SK-N-SH (cell line): ENCODE measurements around the gene XAB2. TPM values are rescaled to one million over a fixed set of nuclear protein-coding genes. Genes with fewer than 3 reads are reported as not detected.

ENCODE experiments used
- CTCF ChIA-PET: fragments of 300-600, 350-600 bp; formaldehyde crosslinking; extraction: SDS; loops from one replicate; lab custom pipeline; 2021; lab: Yijun Ruan, JAX
- POLR2A ChIA-PET: fragments of 350-600 bp; sonication (Branson Sonifier 250); formaldehyde crosslinking; extraction: SDS; loops from one replicate; lab custom pipeline; 2020; ENCODE audit warnings: antibody characterized with exemption, inconsistent platforms; lab: Yijun Ruan, JAX
- DNase-seq: peaks from one replicate; pipeline ENCODE4 v3.0.0; 2012
- H2AFZ ChIP-seq: fragments of 200-600 bp; sonication (generic); 2 replicates; pipeline ENCODE4 v1.8.1; 2016; ENCODE audit warnings: antibody characterized with exemption, mild to moderate bottlenecking, low read depth
- H3F3A ChIP-seq: fragments of 200-600 bp; sonication (generic); replicated peaks from 2 replicates; pipeline ENCODE3; 2016; ENCODE audit warnings: antibody characterized with exemption, mild to moderate bottlenecking; ENCODE audit not compliant: insufficient read depth
- H3K27ac ChIP-seq, 2 experiments: fragments of 200-500 bp in 1 of 2; fragments of 200-600 bp in 1 of 2; sonication (Bioruptor generic) in 1 of 2; sonication (generic), shearing (Covaris generic) in 1 of 2; 2 replicates each; pipeline versions ENCODE4 v1.5.1 to v1.6.1; 2014 to 2016; ENCODE audit warnings: low read depth in 2 of 2, inconsistent platforms in 1 of 2, low read length in 1 of 2, mild to moderate bottlenecking in 1 of 2, mixed read lengths in 1 of 2
- H3K27me3 ChIP-seq: fragments of 200-600 bp; sonication (generic), shearing (Covaris generic); 2 replicates; pipeline ENCODE4 v1.6.1; 2016; ENCODE audit warnings: mixed run types; ENCODE audit not compliant: insufficient read depth
- H3K36me3 ChIP-seq, 2 experiments: fragments of 200-500 bp in 1 of 2; fragments of 200-600 bp in 1 of 2; sonication (Bioruptor generic) in 1 of 2; sonication (generic) in 1 of 2; replicated peaks in 1 of 2; 2 replicates each; pipeline versions ENCODE3 to v1.5.1; 2014 to 2016; ENCODE audit warnings: low read length in 1 of 2, mild to moderate bottlenecking in 1 of 2; ENCODE audit not compliant: insufficient read depth in 2 of 2, control insufficient read depth in 1 of 2
- H3K4me1 ChIP-seq, 2 experiments: fragments of 200-500 bp in 1 of 2; fragments of 200-600 bp in 1 of 2; sonication (Bioruptor generic) in 1 of 2; sonication (generic), shearing (Covaris generic) in 1 of 2; 2 replicates each; pipeline versions ENCODE4 v1.5.1 to v1.6.1; 2014 to 2016; ENCODE audit warnings: low read depth in 1 of 2, low read length in 1 of 2, mixed run types in 1 of 2; ENCODE audit not compliant: insufficient read depth in 2 of 2, control insufficient read depth in 1 of 2
- H3K4me2 ChIP-seq: fragments of 200-600 bp; sonication (generic), shearing (Covaris generic); 2 replicates; pipeline ENCODE4 v1.6.1; 2017; ENCODE audit warnings: mixed run types
- H3K4me3 ChIP-seq, 2 experiments: fragments of 200-500 bp in 1 of 2; fragments of 200-600 bp in 1 of 2; sonication (Bioruptor generic) in 1 of 2; sonication (generic), shearing (Covaris generic) in 1 of 2; 2 replicates each; pipeline versions ENCODE4 v1.5.1 to v1.8.1; 2014 to 2016; ENCODE audit warnings: low read depth in 2 of 2, inconsistent platforms in 1 of 2, low read length in 1 of 2, mild to moderate bottlenecking in 1 of 2, mixed read lengths in 1 of 2, moderate library complexity in 1 of 2
- H3K79me2 ChIP-seq: fragments of 200-600 bp; sonication (generic); 2 replicates; pipeline ENCODE4 v1.8.1; 2017; ENCODE audit warnings: mild to moderate bottlenecking; ENCODE audit not compliant: insufficient read depth
- H3K9ac ChIP-seq: fragments of 200-600 bp; sonication (generic); 2 replicates; pipeline ENCODE4 v1.6.1; 2017; ENCODE audit warnings: mixed run types
- H3K9me2 ChIP-seq: fragments of 200-600 bp; sonication (generic); 2 replicates; pipeline ENCODE4 v1.6.1; 2017; ENCODE audit warnings: mixed run types
- H3K9me3 ChIP-seq: fragments of 200-600 bp; sonication (generic); 2 replicates; pipeline ENCODE4 v1.6.1; 2017; ENCODE audit warnings: mixed run types, mild to moderate bottlenecking, moderate library complexity
- H4K20me1 ChIP-seq: fragments of 200-600 bp; sonication (generic); 2 replicates; pipeline ENCODE4 v1.6.1; 2017; ENCODE audit warnings: mild to moderate bottlenecking, mixed run types; ENCODE audit not compliant: insufficient read depth
- CHD2 ChIP-seq: fragments of 150-350 bp; IDR thresholded peaks from 2 replicates; pipeline ENCODE4 v1.6.1; 2018; ENCODE audit warnings: low read length; ENCODE audit not compliant: partially characterized antibody
- ELF1 ChIP-seq: IDR thresholded peaks from 2 replicates; pipeline ENCODE4 v1.4.0; 2012
- FOSL2 ChIP-seq: IDR thresholded peaks from 2 replicates; pipeline ENCODE4 v1.4.0; 2012; ENCODE audit warnings: low read depth, mild to moderate bottlenecking, moderate library complexity, borderline replicate concordance
- FOXJ3 ChIP-seq: sonication (generic); formaldehyde crosslinking; IDR thresholded peaks from 2 replicates; pipeline ENCODE4 v1.5.1; 2020; ENCODE audit warnings: mild to moderate bottlenecking, missing genetic modification reagents
- FOXM1 ChIP-seq: IDR thresholded peaks from 2 replicates; pipeline ENCODE4 v1.4.0; 2012; ENCODE audit warnings: low read depth, mild to moderate bottlenecking
- GABPA ChIP-seq: IDR thresholded peaks from 2 replicates; pipeline ENCODE4 v1.4.0; 2012; ENCODE audit warnings: low read depth, mild to moderate bottlenecking
- GATA2 ChIP-seq: sonication (generic); formaldehyde crosslinking; IDR thresholded peaks from 2 replicates; pipeline ENCODE4 v1.5.0; 2020; ENCODE audit warnings: mild to moderate bottlenecking, missing genetic modification reagents
- JUND ChIP-seq: IDR thresholded peaks from 2 replicates; pipeline ENCODE4 v1.4.0; 2012
- MEF2A ChIP-seq: IDR thresholded peaks from 2 replicates; pipeline ENCODE4 v1.4.0; 2012; ENCODE audit warnings: low read depth, borderline replicate concordance
- NFIC ChIP-seq: IDR thresholded peaks from 2 replicates; pipeline ENCODE4 v1.4.0; 2012; ENCODE audit warnings: borderline replicate concordance
- RAD21 ChIP-seq: IDR thresholded peaks from 2 replicates; pipeline ENCODE4 v1.6.1; 2012; ENCODE audit warnings: mild to moderate bottlenecking, low read length
- REST ChIP-seq: IDR thresholded peaks from 2 replicates; pipeline ENCODE4 v1.6.1; 2012; ENCODE audit warnings: mild to moderate bottlenecking, low read depth, low read length, moderate library complexity
- SIN3A ChIP-seq: IDR thresholded peaks from 2 replicates; pipeline ENCODE4 v1.6.1; 2012; ENCODE audit warnings: low read depth, mild to moderate bottlenecking, low read length, moderate library complexity, borderline replicate concordance
- TCF12 ChIP-seq: IDR thresholded peaks from 2 replicates; pipeline ENCODE4 v1.4.0; 2012
- TEAD4 ChIP-seq: IDR thresholded peaks from 2 replicates; pipeline ENCODE4 v1.4.0; 2012; ENCODE audit warnings: mild to moderate bottlenecking, borderline replicate concordance; ENCODE audit not compliant: insufficient read depth
- USF2 ChIP-seq: fragments of 150-350 bp; IDR thresholded peaks from 2 replicates; pipeline ENCODE4 v1.6.1; 2017; ENCODE audit warnings: antibody characterized with exemption, low read length, low read depth, borderline replicate concordance
- ZBTB33 ChIP-seq: IDR thresholded peaks from 2 replicates; pipeline ENCODE4 v1.4.0; 2012; ENCODE audit warnings: low read depth, borderline replicate concordance
- WGBS: methylation state at CpG from one replicate; pipeline ENCODE4 v1.1.6; 2017; ENCODE audit warnings: low lambda C conversion rate; 5-methylcytosine and 5-hydroxymethylcytosine counted together
- polyA plus RNA-seq, 3 experiments: library from polyadenylated mRNA; depleted of rRNA; stranded (reverse); fragments of >200 nt; gene quantifications; 2 replicates each; pipeline ENCODE4 v1.2.3, GENCODE V29; 2012
- TF ChIP-seq, protein P1 (sequence below): IDR thresholded peaks from 2 replicates; pipeline ENCODE4 v1.4.0; 2012; ENCODE audit warnings: low read depth
- TF ChIP-seq, protein P2 (sequence below): IDR thresholded peaks from 2 replicates; pipeline ENCODE4 v1.4.0; 2012; ENCODE audit warnings: low read depth, borderline replicate concordance

Gene XAB2
- polyA plus RNA-seq, 1 of the 3 experiments (the other 2 are of a cell fraction) = 43.3 TPM

- POLR2A ChIA-PET = interaction anchor here (1.0 kb wide), 1 partner anchor 12 kb away, joined by 3 read pairs; no protein-coding TSS in a partner anchor
- Histone ChIP-seq H3K4me2 (no peak overlapping the region), H3K27me3 (no peaks in the 10 kb centered on the region), H3K36me3 (no peaks in the 10 kb centered on the region), H3K79me2 (no peaks in the 10 kb centered on the region), H3K9me3 (no peaks in the 10 kb centered on the region)
- CTCF ChIA-PET = interaction anchor here (2.0 to 2.8 kb wide), 2 partner anchors 10 to 39 kb away, joined by 10 to 12 read pairs; no protein-coding TSS in a partner anchor
- TF ChIP-seq FOSL2 (no peak), ELF1 (no peak), NFIC (no peak), CHD2 (no peak), GATA2 (CRISPR knock-in tag) (no peak), JUND (no peak), TCF12 (no peak), MEF2A (no peak)
- TF ChIP-seq, all 33 proteins: peak for 0
- H3F3A ChIP-seq = no peaks in the 10 kb centered on the region
- H3K9ac ChIP-seq = no peak overlapping the region
- no peaks in the 10 kb centered on the region for H3K9me2 ChIP-seq
- DNase-seq = no peak
- H3K4me1 ChIP-seq = peaks cover 0 to 8% of the 10 kb centered on the region in 2 experiments; a peak in 1 of 4 replicates
- no peak overlapping the region for H3K27ac ChIP-seq
- 76% methylated on average over 6 of the region's 10 CpGs for WGBS
- no peak overlapping the region for H3K4me3 ChIP-seq
- H2AFZ ChIP-seq = no peak overlapping the region
- no peaks in the 10 kb centered on the region for H4K20me1 ChIP-seq
Measured at GRCh38 chr19:7607212-7607873, 22.0 kb downstream of the XAB2 start.

GRCh38 chr19:7606289-7606688 is 23.1 kb downstream of the XAB2 start:
- Histone ChIP-seq H3K27ac (no peak overlapping the region), H3K4me1 (peaks cover 0 to 8% of the 10 kb centered on the region in 2 experiments; a peak in 1 of 4 replicates), H3K36me3 (no peaks in the 10 kb centered on the region), H2AFZ (no peak overlapping the region), H3K79me2 (no peaks in the 10 kb centered on the region), H3K9ac (no peak overlapping the region), H3K4me3 (no peak overlapping the region), H3F3A (no peaks in the 10 kb centered on the region), H3K9me3 (no peaks in the 10 kb centered on the region), H3K4me2 (no peak overlapping the region), H3K9me2 (no peaks in the 10 kb centered on the region), H3K27me3 (no peaks in the 10 kb centered on the region), H4K20me1 (no peaks in the 10 kb centered on the region)
- WGBS = 89% methylated on average over 1 of the region's 17 CpGs
- ChIA-PET CTCF (interaction anchor here (2.8 to 2.9 kb wide), 2 partner anchors 9 to 75 kb away, joined by 9 to 12 read pairs; partner anchors contain the start of gene TRAPPC5), POLR2A (interaction anchor here (0.9 to 2.5 kb wide), 3 partner anchors 10 to 23 kb away, joined by 5 to 11 read pairs (median 9); partner anchors contain the start of genes CAMSAP3, PET100 and XAB2)
- DNase-seq = no peak
- TF ChIP-seq ELF1 (no peak), GATA2 (CRISPR knock-in tag) (no peak), CHD2 (no peak), SIN3A (no peak), TCF12 (no peak), FOXJ3 (CRISPR knock-in tag) (no peak), REST (no peak), RAD21 (no peak), ZBTB33 (no peak), NFIC (no peak), GABPA (no peak), FOSL2 (no peak), JUND (no peak), FOXM1 (no peak), TEAD4 (no peak), USF2 (no peak)
- TF ChIP-seq, protein P1, sequence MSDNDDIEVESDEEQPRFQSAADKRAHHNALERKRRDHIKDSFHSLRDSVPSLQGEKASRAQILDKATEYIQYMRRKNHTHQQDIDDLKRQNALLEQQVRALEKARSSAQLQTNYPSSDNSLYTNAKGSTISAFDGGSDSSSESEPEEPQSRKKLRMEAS = no peak
- TF ChIP-seq, protein P2, sequence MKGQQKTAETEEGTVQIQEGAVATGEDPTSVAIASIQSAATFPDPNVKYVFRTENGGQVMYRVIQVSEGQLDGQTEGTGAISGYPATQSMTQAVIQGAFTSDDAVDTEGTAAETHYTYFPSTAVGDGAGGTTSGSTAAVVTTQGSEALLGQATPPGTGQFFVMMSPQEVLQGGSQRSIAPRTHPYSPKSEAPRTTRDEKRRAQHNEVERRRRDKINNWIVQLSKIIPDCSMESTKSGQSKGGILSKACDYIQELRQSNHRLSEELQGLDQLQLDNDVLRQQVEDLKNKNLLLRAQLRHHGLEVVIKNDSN = no peak
